Cardiac atrium fibroblast (primary cell): ENCODE measurements around the gene CATSPER4. TPM values are rescaled to one million over a fixed set of nuclear protein-coding genes. Genes with fewer than 3 reads are reported as not detected.

Experiments
- total RNA-seq: library from RNA; depleted of rRNA; stranded (reverse); fragments of >200 nt; gene quantifications from 2 replicates; pipeline ENCODE4 v1.2.3, GENCODE V29; 2015

The CATSPER4 gene
- not detected in 2 replicates for total RNA-seq

GRCh38 chr1:26190373-26190987, at the start of gene CATSPER4:
TSS of gene CATSPER4 (plus strand) at chr1:26190602. CDS start at chr1:26190628, 26 bp downstream.

GRCh38 chr1:26158908-26159742, 31.3 kb upstream of the CATSPER4 start, which contains the start of gene FAM110D:
TSS of gene FAM110D (plus strand) at chr1:26159079. CDS start at chr1:26161292, 2,213 bp downstream.

GRCh38 chr1:26168410-26169197, 21.8 kb upstream of the CATSPER4 start, which contains the start of gene C1orf232:
TSS of gene C1orf232 (minus strand) at chr1:26168963. CDS start at chr1:26168499, 464 bp downstream.

GRCh38 chr1:26169669-26170471, 20.5 kb upstream of the CATSPER4 start, which contains the start of gene ZNF593:
TSS of gene ZNF593 (plus strand) at chr1:26169908. CDS start at chr1:26169984, 76 bp downstream.

GRCh38 chr1:26171084-26172072, 19.0 kb upstream of the CATSPER4 start, which contains the start of gene ZNF593OS:
TSS of gene ZNF593OS (minus strand) at chr1:26171832. CDS start at chr1:26171661, 171 bp downstream.

GRCh38 chr1:26177182-26177684, 13.2 kb upstream of the CATSPER4 start, which contains the start of gene CNKSR1:
TSS of gene CNKSR1 (plus strand) at chr1:26177491. CDS start at chr1:26177548, 57 bp downstream.

GRCh38 chr1:26233903-26234643, 43.7 kb downstream of the CATSPER4 start, which contains the start of gene CEP85:
TSS of gene CEP85 (plus strand) at chr1:26234200. CDS start at chr1:26239784, 5,584 bp downstream.

Other genes starting within 250 kb of the CATSPER4 start
- gene PAFAH2, start 192.5 kb upstream of the CATSPER4 start, total RNA-seq = 3.1 and 10.3 TPM in 2 replicates
- 0.49 TPM in 1 of 2 replicates, not detected in the other for gene EXTL1, start 168.8 kb upstream of the CATSPER4 start, total RNA-seq
- gene SLC30A2, start 144.5 kb upstream of the CATSPER4 start, total RNA-seq = not detected in 2 replicates
- gene TRIM63, start 123.0 kb upstream of the CATSPER4 start, total RNA-seq = not detected in 2 replicates
- 2.3 and 4.5 TPM in 2 replicates for gene PDIK1L, start 78.8 kb upstream of the CATSPER4 start, total RNA-seq
- 0.36 TPM in 1 of 2 replicates, not detected in the other for gene FAM110D, start 31.5 kb upstream of the CATSPER4 start, total RNA-seq
- gene C1orf232, start 21.6 kb upstream of the CATSPER4 start, total RNA-seq = not detected in 2 replicates
- 32.2 and 51.1 TPM in 2 replicates for gene ZNF593, start 20.7 kb upstream of the CATSPER4 start, total RNA-seq
- gene ZNF593OS, start 18.8 kb upstream of the CATSPER4 start, total RNA-seq = not detected in 2 replicates
- gene CNKSR1, start 13.1 kb upstream of the CATSPER4 start, total RNA-seq = not detected in 2 replicates
- 4.1 and 5.2 TPM in 2 replicates for gene CEP85, start 43.6 kb downstream of the CATSPER4 start, total RNA-seq
- gene SH3BGRL3, start 89.5 kb downstream of the CATSPER4 start, total RNA-seq = 162 and 186 TPM in 2 replicates
- 2.6 and 3.6 TPM in 2 replicates for gene UBXN11, start 116.0 kb downstream of the CATSPER4 start, total RNA-seq
- gene CD52, start 127.4 kb downstream of the CATSPER4 start, total RNA-seq = not detected in 2 replicates
- gene CRYBG2, start 163.5 kb downstream of the CATSPER4 start, total RNA-seq = not detected in 2 replicates
- not detected in 2 replicates for gene ZNF683, start 182.1 kb downstream of the CATSPER4 start, total RNA-seq
- not detected in 2 replicates for gene LIN28A, start 220.2 kb downstream of the CATSPER4 start, total RNA-seq
- 48.9 and 49.5 TPM in 2 replicates for gene DHDDS, start 241.7 kb downstream of the CATSPER4 start, total RNA-seq